HG03039 (cell line): Measurements from ENCODE around the gene TMEM161A.
"Not testable (repeated sequence)": the region's sequence is repeated elsewhere in the genome, so short reads cannot be mapped to it uniquely, and the experiment has no call there.

Experiments
- ATAC-seq: cut with Tn5 transposase; IDR thresholded peaks from one replicate; pipeline ENCODE4 v1.9.1; 2021; ENCODE audit warnings: mild to moderate bottlenecking, moderate library complexity; ENCODE audit not compliant: unreplicated experiment

Gene TMEM161A

GRCh38 chr19:19155495-19156219 is 17.4 kb upstream of the TMEM161A start:
- ATAC-seq: peak; percentile 64

- no peak for ATAC-seq
Measured at GRCh38 chr19:19154768-19155494, 16.7 kb upstream of the TMEM161A start.

- no peak for ATAC-seq
Measured at GRCh38 chr19:19152668-19153384, 14.5 kb upstream of the TMEM161A start.

DNA sequence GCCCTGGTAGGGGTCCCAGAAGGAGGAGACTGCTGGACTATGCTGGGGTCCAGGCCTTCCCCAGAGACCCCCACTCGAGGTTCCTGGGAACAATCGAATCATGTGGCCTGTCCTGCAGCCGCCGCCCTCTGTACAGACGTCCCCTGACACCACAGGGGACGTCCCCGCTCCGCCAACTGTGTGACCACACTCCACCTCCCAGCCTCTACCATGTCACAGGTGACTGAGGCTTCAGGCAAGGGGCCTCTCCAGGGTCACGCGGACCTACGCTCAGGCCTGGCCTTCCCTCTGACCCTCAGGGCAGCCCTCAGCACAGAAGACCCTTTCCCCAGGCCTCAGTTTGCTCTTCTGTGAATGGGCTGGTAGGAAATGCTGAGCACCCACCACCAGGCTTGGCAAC is 13.1 kb upstream of the TMEM161A start:
- no peak for ATAC-seq

DNA sequence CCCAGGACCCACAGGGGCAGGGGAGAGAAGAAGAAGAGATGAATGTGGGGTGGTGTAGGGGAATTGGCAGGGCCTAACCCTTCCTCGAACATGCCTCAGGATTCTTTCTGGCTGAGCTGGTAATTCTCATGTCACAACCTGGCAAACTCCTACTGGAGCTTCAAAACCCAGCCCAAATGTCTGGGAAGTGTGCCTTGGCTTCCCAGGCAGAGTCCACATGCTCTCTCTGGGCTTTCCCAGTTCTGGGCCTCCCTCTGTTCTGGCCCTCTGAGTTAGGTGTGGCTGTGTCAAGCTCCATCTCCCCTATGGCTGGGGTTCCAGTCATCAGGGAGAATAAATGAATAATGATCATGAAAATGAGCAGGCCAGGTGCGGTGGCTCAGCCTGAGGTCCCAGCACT is 11.2 kb upstream of the TMEM161A start:
- no peak for ATAC-seq

GRCh38 chr19:19148504-19148903 is 10.2 kb upstream of the TMEM161A start:
- ATAC-seq: not testable (repeated sequence)

- ATAC-seq: no peak
Measured at GRCh38 chr19:19147344-19147743, 9.1 kb upstream of the TMEM161A start.

DNA sequence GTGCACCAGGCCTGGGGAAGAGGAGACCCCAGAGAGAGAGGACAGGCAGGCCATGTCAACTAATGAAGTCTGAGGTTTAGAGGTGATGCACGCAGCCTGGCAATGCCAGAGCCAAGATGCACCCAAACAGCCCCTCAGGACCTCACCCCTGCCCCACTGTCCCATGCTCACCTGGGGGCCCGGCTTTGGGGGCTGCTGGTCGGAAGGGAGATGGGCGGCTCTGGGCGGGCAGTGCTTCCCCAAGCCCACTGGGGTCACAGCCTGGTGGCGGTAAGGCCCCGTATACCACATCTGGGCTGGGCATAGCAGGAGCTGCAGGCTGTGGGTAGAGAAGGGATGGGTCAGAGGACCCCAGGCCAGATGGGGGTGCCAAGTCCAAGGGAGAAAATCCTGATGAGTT is 8.6 kb upstream of the TMEM161A start:
- no peak for ATAC-seq

DNA sequence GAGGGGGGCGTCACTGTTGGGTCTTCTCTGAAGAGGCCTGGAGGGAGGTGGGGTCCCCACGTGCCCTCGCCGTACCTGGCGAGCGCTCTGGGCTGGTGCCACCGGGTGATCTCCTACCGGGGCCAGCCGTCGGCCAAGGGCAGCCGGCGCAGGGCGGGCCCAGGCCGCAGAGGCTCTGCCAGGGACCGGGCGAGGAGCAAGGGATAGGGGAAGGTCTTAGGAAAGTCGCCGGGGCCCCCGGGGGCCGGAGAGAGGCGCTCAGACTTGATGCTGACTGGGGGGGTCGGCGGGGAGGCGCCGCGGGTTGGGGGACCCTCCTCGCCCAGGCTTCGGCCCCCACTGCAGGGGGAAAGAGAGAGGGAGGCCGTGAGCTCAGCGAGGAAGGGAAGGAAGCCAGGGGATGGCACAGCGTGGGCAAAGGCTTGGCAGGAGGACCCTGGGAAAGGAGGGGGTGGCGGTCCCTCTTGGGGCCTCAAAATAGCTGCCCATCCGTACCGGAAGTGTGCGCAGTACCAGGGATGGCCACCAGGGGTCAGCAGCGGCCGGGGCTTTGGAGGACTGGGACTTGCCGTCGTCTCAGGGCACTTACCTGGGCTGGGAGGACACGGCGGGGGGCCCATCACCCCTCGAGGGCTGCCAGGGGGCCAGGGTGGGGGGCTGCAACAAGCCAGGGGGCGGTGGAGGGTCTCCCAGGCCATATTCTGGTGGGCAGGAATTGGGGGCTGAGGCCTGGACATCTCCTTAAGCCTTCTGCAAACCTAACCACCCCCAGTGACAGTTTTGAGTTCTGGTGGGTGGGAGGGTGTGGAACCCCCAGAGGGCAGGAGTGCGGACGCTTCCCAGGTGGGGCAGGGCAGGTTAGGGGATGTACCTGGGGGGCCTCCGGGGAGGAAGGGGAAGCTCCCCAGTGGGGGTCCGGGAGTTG is 7.7 kb upstream of the TMEM161A start:
- no peak for ATAC-seq

DNA sequence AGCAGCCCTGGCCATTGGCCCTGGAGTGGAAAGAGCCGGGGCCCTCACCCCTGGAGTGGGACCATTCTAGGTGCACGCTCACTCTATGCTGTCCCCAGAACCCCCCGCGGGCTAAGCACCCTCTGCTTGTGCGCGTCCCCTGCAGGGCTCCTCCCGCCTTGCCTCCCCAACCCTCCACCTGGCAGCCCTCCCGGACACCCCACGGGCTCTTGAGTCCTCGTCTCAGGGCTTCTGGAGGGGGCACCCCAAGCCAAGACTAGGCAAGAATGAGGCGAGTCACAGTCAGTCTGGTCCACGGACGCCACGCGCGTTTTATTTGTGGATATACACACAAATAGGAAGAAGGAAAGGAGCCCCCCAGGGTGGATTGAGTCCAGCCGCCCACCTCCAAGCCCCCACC is 7.0 kb upstream of the TMEM161A start:
- ATAC-seq: no peak

- ATAC-seq: no peak
Measured at GRCh38 chr19:19142347-19142746, 4.1 kb upstream of the TMEM161A start.

DNA sequence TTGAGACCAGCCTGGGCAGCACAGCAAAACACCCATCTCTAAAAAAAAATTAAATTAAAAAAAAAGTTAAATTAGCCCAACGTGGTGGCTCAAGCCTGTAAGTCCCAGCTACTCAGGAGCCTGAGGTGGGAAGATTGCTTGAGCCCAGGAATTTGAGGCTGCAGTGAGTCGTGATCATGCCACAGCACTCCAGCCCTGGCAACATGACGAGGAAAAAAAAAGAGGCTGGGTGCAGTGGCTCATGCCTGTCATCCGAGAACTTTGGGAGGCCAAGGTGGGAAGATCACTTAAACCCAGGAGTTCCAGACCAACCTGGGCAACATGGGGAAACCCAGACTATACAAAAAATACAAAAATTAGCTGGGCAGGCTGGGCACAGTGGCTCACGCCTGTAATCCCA is 2.2 kb upstream of the TMEM161A start:
- no peak for ATAC-seq

- ATAC-seq: no peak
Measured at GRCh38 chr19:19139876-19140229, 1.6 kb upstream of the TMEM161A start.

DNA sequence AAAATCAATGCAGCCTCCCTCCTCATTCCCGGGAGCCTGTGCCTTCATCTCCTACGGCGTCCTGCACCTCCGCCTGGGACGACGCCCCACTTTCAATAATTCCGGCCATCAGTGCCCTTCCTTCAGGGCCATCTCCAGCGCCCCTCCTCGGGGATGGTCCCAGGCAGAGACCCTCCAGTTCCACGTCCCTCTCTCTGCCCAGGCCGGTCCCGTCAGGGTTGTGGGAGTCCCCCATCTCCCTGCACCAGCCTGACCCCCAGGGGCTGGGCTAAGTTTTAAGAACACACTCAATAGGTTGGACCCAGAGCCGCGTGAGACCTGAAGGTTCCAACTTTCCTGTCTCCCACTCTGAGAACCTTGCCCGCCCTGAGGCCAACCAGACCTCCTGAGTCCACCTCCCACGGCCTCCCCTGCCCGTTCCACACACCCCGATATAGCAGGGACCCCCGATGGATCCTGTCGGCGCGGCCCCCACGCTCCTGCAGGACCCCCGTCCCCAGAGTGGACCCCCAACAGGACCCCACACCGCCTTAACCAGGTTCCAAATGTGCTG is 646 bp downstream of the TMEM161A start:
- no peak for ATAC-seq

DNA sequence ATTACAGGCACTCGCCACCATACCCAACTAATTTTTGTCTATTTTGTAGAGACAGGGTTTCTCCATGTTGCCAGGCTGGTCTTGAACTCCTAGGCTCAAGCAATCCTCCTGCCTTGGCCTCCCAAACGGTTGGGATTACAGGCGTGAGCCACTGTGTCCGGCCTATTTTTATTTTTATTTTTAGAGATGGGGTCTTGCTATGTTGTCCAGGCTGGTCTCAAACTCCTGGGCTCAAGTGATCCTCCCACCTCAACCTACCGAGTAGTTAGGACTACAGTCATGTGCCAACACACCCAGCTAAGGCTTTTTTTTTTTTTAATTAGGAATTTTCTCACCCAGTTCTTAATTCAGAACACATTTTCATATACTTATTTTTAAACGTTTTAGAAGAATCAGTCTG is 2.6 kb downstream of the TMEM161A start:
- ATAC-seq: not testable (repeated sequence)

- no peak for ATAC-seq
Measured at GRCh38 chr19:19134687-19135158, 3.6 kb downstream of the TMEM161A start.

- ATAC-seq: no peak
Measured at GRCh38 chr19:19133985-19134384, 4.3 kb downstream of the TMEM161A start.

- no peak for ATAC-seq
Measured at GRCh38 chr19:19132912-19133311, 5.4 kb downstream of the TMEM161A start.

DNA sequence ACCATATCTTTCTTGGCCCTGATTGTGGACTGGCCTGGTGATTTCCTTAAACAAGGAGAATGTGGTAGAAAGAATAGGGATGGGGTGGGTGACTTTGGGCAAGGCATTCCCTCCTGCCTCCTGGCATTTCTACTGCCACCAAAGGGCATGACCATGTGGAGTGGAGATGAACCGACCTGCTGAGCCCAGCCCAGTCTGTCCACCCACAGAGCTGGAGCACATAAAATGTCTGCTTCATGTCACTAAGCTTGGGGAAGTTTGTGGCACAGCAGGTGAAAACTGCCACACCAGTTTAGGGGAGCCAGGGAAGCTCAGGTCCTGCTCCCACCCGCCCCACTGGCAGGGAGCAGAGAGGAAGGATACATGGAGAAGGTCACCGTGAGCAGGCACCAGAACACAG is 6.3 kb downstream of the TMEM161A start:
- no peak for ATAC-seq

- ATAC-seq: no peak
Measured at GRCh38 chr19:19126102-19126501, 12.2 kb downstream of the TMEM161A start.
